H1 (cell line): ENCODE measurements around the gene CDKL1. TPM values are rescaled to one million over a fixed set of nuclear protein-coding genes. Genes with fewer than 3 reads are reported as not detected.

ENCODE experiments used
- CTCF ChIA-PET: fragments of 300-600 bp; sonication (Branson Sonifier 250); formaldehyde crosslinking; loops from one replicate; lab custom pipeline; 2021; ENCODE audit not compliant: partially characterized antibody; lab: Charles Lee
- POLR2A ChIA-PET: fragments of 300-600 bp; sonication (Branson Sonifier 250); formaldehyde crosslinking; loops from one replicate; lab custom pipeline; 2021; ENCODE audit warnings: inconsistent platforms; ENCODE audit not compliant: partially characterized antibody; lab: Charles Lee
- DNase-seq, 2 experiments: peaks; one replicate each; pipeline versions ENCODE4 v3.0.0 to v3.0.0-alpha.2; 2010 to 2022; ENCODE audit warnings: low spot score in 2 of 2, low read depth in 1 of 2, mixed read lengths in 1 of 2
- FAIRE-seq: peaks from 2 replicates; lab custom pipeline; 2011; peaks lifted over from hg19 to GRCh38; lab: Jason Lieb, UNC
- H2AFZ ChIP-seq: 2 replicates; pipeline ENCODE4 v1.8.1; 2012; ENCODE audit warnings: low read length, inconsistent platforms
- H2AK5ac ChIP-seq: 2 replicates; pipeline ENCODE4 v1.6.1; 2013; ENCODE audit warnings: low read depth, low read length
- H2BK120ac ChIP-seq: replicated peaks from 2 replicates; pipeline ENCODE3; 2013; ENCODE audit warnings: low read depth, low read length, inconsistent platforms
- H2BK12ac ChIP-seq: 2 replicates; pipeline ENCODE4 v1.6.1; 2013; ENCODE audit warnings: low read depth, low read length
- H2BK15ac ChIP-seq: 2 replicates; pipeline ENCODE4 v1.6.1; 2013; ENCODE audit warnings: low read length
- H2BK20ac ChIP-seq: 2 replicates; pipeline ENCODE4 v1.6.1; 2013; ENCODE audit warnings: low read length
- H2BK5ac ChIP-seq: 2 replicates; pipeline ENCODE4 v1.6.1; 2013; ENCODE audit warnings: low read depth, low read length
- H3K14ac ChIP-seq: 2 replicates; pipeline ENCODE4 v1.6.1; 2013; ENCODE audit warnings: inconsistent platforms; ENCODE audit not compliant: insufficient read length
- H3K18ac ChIP-seq: 2 replicates; pipeline ENCODE4 v1.6.1; 2013; ENCODE audit warnings: low read length; ENCODE audit errors: extremely low read depth
- H3K23ac ChIP-seq: 2 replicates; pipeline ENCODE4 v1.6.1; 2013; ENCODE audit warnings: inconsistent platforms; ENCODE audit not compliant: insufficient read length
- H3K23me2 ChIP-seq: 2 replicates; pipeline ENCODE4 v1.6.1; 2013; ENCODE audit warnings: low read depth, low read length
- H3K27ac ChIP-seq: 2 replicates; pipeline ENCODE4 v1.6.1; 2011; ENCODE audit warnings: low read depth, low read length, inconsistent platforms
- H3K27me3 ChIP-seq, 4 experiments: replicated peaks in 1 of 4; 1 replicate in 1 of 4; 2 replicates in 3 of 4; pipeline versions ENCODE4 v1.6.1 to v1.8.1; 2011 to 2013; ENCODE audit warnings: low read length in 3 of 4, mild to moderate bottlenecking in 3 of 4, inconsistent platforms in 2 of 4, mixed read lengths in 2 of 4, moderate library complexity in 1 of 4; ENCODE audit not compliant: control insufficient read depth in 3 of 4, insufficient read depth in 3 of 4; ENCODE audit errors: extremely low read depth in 1 of 4
- H3K36me3 ChIP-seq, 4 experiments: 2 replicates each; pipeline versions ENCODE4 v1.6.1 to v1.8.1; 2011 to 2013; ENCODE audit warnings: mild to moderate bottlenecking in 4 of 4, low read length in 3 of 4, moderate library complexity in 2 of 4, control low read depth in 1 of 4, inconsistent platforms in 1 of 4; ENCODE audit not compliant: insufficient read depth in 4 of 4, control insufficient read depth in 2 of 4
- H3K4ac ChIP-seq: replicated peaks from 2 replicates; pipeline ENCODE3; 2013; ENCODE audit warnings: low read length, low read depth, mixed read lengths, inconsistent platforms; ENCODE audit not compliant: insufficient read length
- H3K4me1 ChIP-seq, 4 experiments: replicated peaks in 1 of 4; 1 replicate in 1 of 4; 2 replicates in 3 of 4; pipeline versions ENCODE4 v1.6.1 to v1.8.1; 2011 to 2013; ENCODE audit warnings: low read length in 3 of 4, inconsistent platforms in 2 of 4, mixed read lengths in 1 of 4; ENCODE audit not compliant: insufficient read depth in 4 of 4, control insufficient read depth in 3 of 4
- H3K4me2 ChIP-seq, 2 experiments: 2 replicates each; pipeline versions ENCODE4 v1.6.1 to v1.8.1; 2011 to 2013; ENCODE audit warnings: low read depth in 2 of 2, low read length in 2 of 2, control low read depth in 1 of 2, inconsistent platforms in 1 of 2, mild to moderate bottlenecking in 1 of 2; ENCODE audit not compliant: insufficient read depth in 1 of 2
- H3K4me3 ChIP-seq, 4 experiments: fragments of 200-600, 300-600 bp in 1 of 4; sonication (generic), shearing (Covaris generic), sonication (Bioruptor Twin) in 1 of 4; 2 replicates each; pipeline versions ENCODE4 v1.5.1 to v1.8.1; 2011 to 2016; ENCODE audit warnings: low read length in 4 of 4, low read depth in 3 of 4, control low read depth in 2 of 4, inconsistent platforms in 2 of 4, mild to moderate bottlenecking in 2 of 4, mixed read lengths in 1 of 4, moderate library complexity in 1 of 4; ENCODE audit not compliant: insufficient read depth in 2 of 4; ENCODE audit errors: extremely low read depth in 1 of 4
- H3K56ac ChIP-seq: replicated peaks from 2 replicates; pipeline ENCODE3; 2013; ENCODE audit warnings: low read depth, mild to moderate bottlenecking, mixed read lengths, low read length, inconsistent platforms; ENCODE audit not compliant: insufficient read length
- H3K79me1 ChIP-seq: 2 replicates; pipeline ENCODE4 v1.6.1; 2013; ENCODE audit warnings: low read depth, low read length, control low read depth
- H3K79me2 ChIP-seq, 2 experiments: 2 replicates each; pipeline versions ENCODE4 v1.6.1 to v1.8.1; 2012 to 2013; ENCODE audit warnings: low read length in 2 of 2, mild to moderate bottlenecking in 2 of 2, inconsistent platforms in 1 of 2; ENCODE audit not compliant: insufficient read depth in 2 of 2, control insufficient read depth in 1 of 2
- H3K9ac ChIP-seq, 4 experiments: replicated peaks in 1 of 4; 1 replicate in 1 of 4; 2 replicates in 3 of 4; pipeline versions ENCODE4 v1.6.1 to v1.8.1; 2011 to 2013; ENCODE audit warnings: low read depth in 3 of 4, low read length in 3 of 4, control low read depth in 2 of 4, mild to moderate bottlenecking in 2 of 4, moderate library complexity in 2 of 4, inconsistent platforms in 1 of 4; ENCODE audit errors: extremely low read depth in 1 of 4
- H3K9me3 ChIP-seq, 2 experiments: 2 replicates each; pipeline versions ENCODE4 v1.6.1 to v1.8.1; 2012 to 2013; ENCODE audit warnings: mild to moderate bottlenecking in 2 of 2, moderate library complexity in 2 of 2, control low read depth in 1 of 2, inconsistent platforms in 1 of 2, low read depth in 1 of 2, low read length in 1 of 2, mixed read lengths in 1 of 2; ENCODE audit not compliant: insufficient read depth in 2 of 2
- H4K20me1 ChIP-seq, 2 experiments: replicated peaks in 1 of 2; 2 replicates each; pipeline versions ENCODE3 to v1.8.1; 2011 to 2013; ENCODE audit warnings: inconsistent platforms in 2 of 2, low read length in 2 of 2, mild to moderate bottlenecking in 1 of 2; ENCODE audit not compliant: insufficient read depth in 2 of 2, control insufficient read depth in 1 of 2
- H4K5ac ChIP-seq: 2 replicates; pipeline ENCODE4 v1.6.1; 2013; ENCODE audit warnings: low read length, low read depth, mixed read lengths, inconsistent platforms; ENCODE audit not compliant: insufficient read length
- H4K8ac ChIP-seq: 2 replicates; pipeline ENCODE4 v1.8.0; 2013; ENCODE audit warnings: mild to moderate bottlenecking, moderate library complexity, low read length, inconsistent platforms; ENCODE audit not compliant: insufficient read depth; ENCODE audit errors: extremely low read depth
- H4K91ac ChIP-seq: replicated peaks from 2 replicates; pipeline ENCODE3; 2013; ENCODE audit warnings: low read length, mixed read lengths, inconsistent platforms; ENCODE audit not compliant: insufficient read length
- CHD1 ChIP-seq: IDR thresholded peaks from 2 replicates; pipeline ENCODE4 v1.6.1; 2012; ENCODE audit warnings: low read depth, low read length, improper control_type of control experiment
- CTCF ChIP-seq, 3 experiments: IDR thresholded peaks; 1 replicate in 2 of 3; 2 replicates in 1 of 3; pipeline versions ENCODE4 v1.5.1 to v1.6.1; 2011; ENCODE audit warnings: low read length in 3 of 3, mild to moderate bottlenecking in 3 of 3, inconsistent platforms in 2 of 3, low read depth in 1 of 3, moderate library complexity in 1 of 3; ENCODE audit not compliant: insufficient read depth in 1 of 3; ENCODE audit errors: control extremely low read depth in 1 of 3
- FOSL1 ChIP-seq: IDR thresholded peaks from 2 replicates; pipeline ENCODE4 v1.6.1; 2011; ENCODE audit warnings: mild to moderate bottlenecking, low read depth, low read length, moderate library complexity; ENCODE audit not compliant: insufficient read depth
- HDAC2 ChIP-seq, 2 experiments: fragments of 300-600 bp in 1 of 2; sonication (generic) in 1 of 2; IDR thresholded peaks; 2 replicates each; pipeline ENCODE4 v1.6.1; 2011 to 2012; ENCODE audit warnings: low read depth in 2 of 2, low read length in 2 of 2, mild to moderate bottlenecking in 2 of 2, moderate library complexity in 2 of 2, borderline replicate concordance in 1 of 2, inconsistent platforms in 1 of 2
- KDM1A ChIP-seq: fragments of 200-600, 300-600 bp; sonication (generic); IDR thresholded peaks from 2 replicates; pipeline ENCODE4 v1.7.1; 2016; ENCODE audit warnings: mild to moderate bottlenecking, low read length, borderline replicate concordance
- NANOG ChIP-seq: IDR thresholded peaks from 2 replicates; pipeline ENCODE4 v1.6.1; 2011; ENCODE audit warnings: low read length, low read depth, mild to moderate bottlenecking, inconsistent platforms; ENCODE audit not compliant: insufficient read depth, poor library complexity, severe bottlenecking
- PHF8 ChIP-seq: fragments of 200-600 bp; sonication (generic); conservative IDR thresholded peaks from 2 replicates; pipeline ENCODE4 v1.7.1; 2012; ENCODE audit warnings: low read depth, mild to moderate bottlenecking, inconsistent platforms, low read length, moderate library complexity
- RAD21 ChIP-seq, 2 experiments: IDR thresholded peaks in 1 of 2; conservative IDR thresholded peaks in 1 of 2; 2 replicates each; pipeline ENCODE4 v1.6.1; 2011; ENCODE audit warnings: low read depth in 2 of 2, low read length in 2 of 2, improper control_type of control experiment in 1 of 2, inconsistent platforms in 1 of 2, mild to moderate bottlenecking in 1 of 2, moderate library complexity in 1 of 2
- SAP30 ChIP-seq: fragments of 300-600 bp; sonication (generic); IDR thresholded peaks from 2 replicates; pipeline ENCODE4 v1.7.1; 2012; ENCODE audit warnings: low read length, moderate library complexity, mild to moderate bottlenecking, inconsistent platforms; ENCODE audit not compliant: insufficient read depth, insufficient replicate concordance
- SP4 ChIP-seq: IDR thresholded peaks from 2 replicates; pipeline ENCODE4 v1.6.1; 2012; ENCODE audit warnings: low read length, inconsistent platforms
- polyA plus RNA-seq, 7 experiments: library from polyadenylated mRNA; depleted of rRNA in 3 of 7; stranded (reverse) in 5 of 7; unstranded in 2 of 7; fragments of >200 nt in 5 of 7; fragments of 200-250 nt in 2 of 7; gene quantifications; 1 replicate in 5 of 7; 2 replicates in 1 of 7; 4 replicates in 1 of 7; pipeline versions ENCODE4 v1.2.1 to v1.2.3, GENCODE V29; 2011 to 2013; ENCODE audit warnings: missing spikeins in 2 of 7, mixed read lengths in 2 of 7
- total RNA-seq: library from RNA; stranded (reverse); fragmentation: NEBNext Ultra II Directional; extraction: Animal tissue kit (Norgen Biotek cat#: 25700); gene quantifications from 2 replicates; pipeline ENCODE4 v1.2.1, GENCODE V29; 2021

CDKL1 gene
- total and polyA plus RNA-seq, 2 of the 8 experiments (the other 6 are each of a cell fraction or from before 2014, with no cell fraction given): 1.2 to 2.2 TPM

DNA sequence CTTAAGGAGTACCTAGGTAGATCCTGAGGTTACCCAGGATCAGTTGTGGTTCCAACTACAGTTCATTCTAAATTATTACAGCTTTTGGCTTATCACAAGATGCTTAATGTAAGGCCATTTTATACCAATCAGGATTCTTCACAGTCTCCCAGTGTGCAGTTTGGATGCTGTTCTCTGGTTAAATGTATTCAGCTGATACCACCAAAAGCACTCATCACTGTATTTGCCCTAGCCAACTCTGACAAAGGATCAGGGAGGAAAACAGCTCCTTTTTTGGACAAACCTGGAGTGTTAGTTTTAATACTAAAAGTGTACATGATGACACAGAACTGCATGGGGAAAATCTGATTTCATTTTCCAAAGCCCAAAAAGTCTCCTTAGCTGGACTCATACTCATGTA lies 65.1 kb downstream of the CDKL1 start:
- Histone ChIP-seq H2BK12ac (no peak overlapping the region), H3K4ac (no peak overlapping the region), H3K4me1 (peaks cover 8 to 13% (median 11%) of the 10 kb centered on the region in 4 experiments; a peak in 6 of 7 replicates), H2BK120ac (no peak overlapping the region), H3K4me3 (no peak overlapping the region), H3K4me2 (no peak overlapping the region), H4K20me1 (no peaks in the 10 kb centered on the region), H3K36me3 (peaks cover 0 to 2% (median 1%) of the 10 kb centered on the region in 4 experiments; a peak in 1 of 8 replicates)
- CTCF ChIA-PET: interaction anchor here (1.0 to 5.1 kb wide), 3 partner anchors 8 to 446 kb away, joined by 3 to 30 read pairs (median 3); no protein-coding TSS in a partner anchor
- FAIRE-seq (no peak), DNase-seq (no peak)
- TF ChIP-seq SAP30 (no peak), KDM1A (no peak), FOSL1 (no peak), HDAC2 (IDR thresholded peaks at IDR 0.05; ENCODE audit: borderline replicate concordance in 1 of 2, low read depth in 2 of 2, low read length in 2 of 2) (no peak), PHF8 (no peak), RAD21 (IDR thresholded peaks at IDR 0.05 in 1 of 2, conservative IDR thresholded peaks at IDR 0.05 in 1 of 2; ENCODE audit: low read depth in 2 of 2, low read length in 2 of 2) (no peak), NANOG (no peak), CTCF (IDR thresholded peaks at IDR 0.05; ENCODE audit: control extremely low read depth in 1 of 3, insufficient read depth in 1 of 3, low read depth in 1 of 3, low read length in 3 of 3) (no peak), SP4 (no peak), CHD1 (no peak)
- TF ChIP-seq, all 59 proteins: peak for 0
- Histone ChIP-seq H3K14ac (no peak overlapping the region), H3K27ac (no peak overlapping the region), H3K56ac (no peak overlapping the region), H3K27me3 (no peaks in the 10 kb centered on the region), H3K23me2 (no peaks in the 10 kb centered on the region), H2BK5ac (no peak overlapping the region), H2AFZ (no peak overlapping the region), H2BK20ac (no peak overlapping the region), H2BK15ac (no peak overlapping the region), H3K9ac (no peak overlapping the region), H3K23ac (no peak overlapping the region), H3K79me2 (no peaks in the 10 kb centered on the region), H3K79me1 (no peaks in the 10 kb centered on the region), H3K18ac (no peak overlapping the region), H2AK5ac (no peak overlapping the region), H4K8ac (no peak overlapping the region), H4K5ac (no peak overlapping the region), H4K91ac (no peak overlapping the region), H3K9me3 (no peaks in the 10 kb centered on the region)
- POLR2A ChIA-PET: interaction anchor here (0.6 to 1.6 kb wide), 5 partner anchors 9 to 28 kb away, joined by 3 to 7 read pairs (median 5); no protein-coding TSS in a partner anchor
